Stimulated activated CD8-positive, alpha-beta memory T cell treated with anti-CD3 and anti-CD28 coated beads, Interleukin-15, amount 100 ng/mL, for 48 hours (primary cell): ENCODE data around the gene TMPRSS7.

Experiments used
- DNase-seq, 2 donors: peaks; one replicate each; pipeline ENCODE4 v3.0.0-alpha.2; 2020; ENCODE audit warnings: low read depth in 2 of 2

Gene TMPRSS7

GRCh38 chr3:112097378-112097777 is 62.8 kb downstream of the TMPRSS7 start:
- DNase-seq = peak in 1 of 2 donors; percentile 9

- DNase-seq = no peak
These were observed 67.4 kb downstream of the TMPRSS7 start for GRCh38 chr3:112101916-112102315.

DNA sequence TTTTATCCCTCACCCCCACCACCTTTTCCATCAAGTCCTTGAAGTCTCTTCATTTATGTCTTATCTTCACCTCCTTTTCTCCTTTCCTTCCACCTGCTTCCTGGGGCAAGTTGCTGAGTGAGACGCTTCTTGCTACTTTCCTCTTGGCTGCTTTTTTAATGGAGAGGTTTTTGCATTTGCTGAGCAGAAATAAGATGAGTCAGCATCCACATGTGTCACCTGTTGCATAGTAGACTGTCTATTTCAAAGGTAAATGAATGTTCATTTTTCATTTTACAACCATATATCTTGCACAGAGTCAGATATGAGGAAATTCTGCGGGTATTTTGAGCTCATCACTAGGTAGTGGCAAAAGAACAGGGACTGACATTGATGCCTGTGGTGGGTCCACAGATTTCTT is 70.2 kb downstream of the TMPRSS7 start:
- DNase-seq = no peak

GRCh38 chr3:112109322-112109721 is 74.8 kb downstream of the TMPRSS7 start:
- no peak for DNase-seq

GRCh38 chr3:112111785-112112402 is 77.4 kb downstream of the TMPRSS7 start:
- peak in 1 of 2 donors; percentile 39 for DNase-seq

DNA sequence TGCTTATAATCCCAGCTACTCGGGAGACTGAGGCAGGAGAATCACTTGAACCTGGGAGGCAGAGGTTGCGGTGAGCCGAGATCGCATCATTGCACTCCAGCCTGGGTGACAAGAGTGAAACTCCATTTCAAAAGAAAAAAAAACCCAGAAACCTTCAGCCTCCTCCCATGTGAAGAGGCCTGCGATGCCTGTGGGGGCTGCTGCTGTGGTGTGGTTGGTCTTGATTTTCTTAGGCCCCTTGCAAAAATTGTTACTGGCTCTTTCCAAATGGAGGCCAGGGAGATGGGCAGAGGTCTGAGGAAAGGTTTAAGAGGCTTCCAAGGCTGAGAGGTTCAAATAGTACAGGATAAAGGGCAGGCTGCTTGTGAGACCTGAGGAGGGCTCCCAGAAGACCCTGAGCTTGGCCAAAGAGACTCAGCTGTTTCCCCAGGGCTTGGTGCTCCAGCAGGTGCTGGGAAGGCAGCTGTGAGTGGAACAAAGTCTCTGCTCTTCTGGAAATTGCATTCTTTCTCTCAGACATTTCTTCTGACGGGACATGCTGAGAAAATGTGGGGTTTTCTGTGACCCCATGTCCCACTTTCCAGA is 80.1 kb downstream of the TMPRSS7 start:
- no peak for DNase-seq

DNA sequence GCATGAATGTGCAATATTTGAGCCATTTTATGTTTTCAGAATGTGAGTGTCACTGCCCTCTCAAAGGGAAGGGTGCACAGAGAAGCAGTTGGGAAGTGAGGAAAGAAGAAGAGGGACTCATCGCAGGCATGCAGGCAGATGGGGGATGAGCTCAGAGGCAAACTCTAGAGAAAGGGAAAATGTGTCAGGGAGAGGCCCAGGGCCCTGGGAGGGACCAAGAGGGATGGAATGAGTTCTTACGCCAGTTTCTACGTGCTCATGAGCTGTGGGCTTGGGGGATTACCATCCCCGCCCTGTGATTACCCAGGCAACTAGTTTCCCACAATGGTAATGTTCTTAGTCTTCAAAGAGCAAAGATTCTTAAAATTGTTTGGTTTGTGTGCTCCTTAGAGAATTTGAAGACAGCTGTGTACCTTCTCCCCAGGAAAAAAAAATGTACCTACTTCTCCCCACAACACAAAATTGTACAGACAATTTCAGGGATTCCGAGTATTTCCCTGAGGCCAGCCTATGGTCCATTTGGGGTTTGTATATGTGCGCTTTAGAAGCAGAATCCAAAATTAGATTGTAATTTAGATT is 80.7 kb downstream of the TMPRSS7 start:
- DNase-seq = no peak

DNA sequence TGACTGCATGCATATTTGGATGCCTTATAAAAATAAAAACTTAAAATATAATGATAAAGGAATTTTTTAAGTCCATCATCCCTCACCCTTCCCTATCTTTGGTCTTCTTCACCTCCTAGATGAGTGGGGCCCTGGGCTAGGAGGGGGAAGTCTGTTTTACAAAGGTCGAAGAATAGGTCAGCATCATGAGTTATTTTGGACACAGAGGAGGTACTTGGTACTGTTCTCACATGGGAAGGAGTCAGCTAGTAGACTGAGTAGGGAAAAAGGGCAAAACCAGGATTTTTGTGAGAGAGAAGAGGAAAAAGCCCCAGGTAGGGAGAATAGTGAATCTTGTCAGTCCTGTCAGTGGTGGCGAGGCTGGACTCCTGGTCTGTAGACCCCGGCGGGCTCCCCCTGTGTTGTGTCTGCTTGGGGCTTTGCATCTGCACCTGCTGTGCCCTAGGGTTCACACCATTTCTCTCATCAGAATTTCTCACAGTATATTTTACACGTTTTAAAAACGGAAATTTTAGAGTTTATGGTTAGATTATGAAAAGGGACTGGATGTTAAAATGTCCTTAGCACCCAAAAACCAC is 81.4 kb downstream of the TMPRSS7 start:
- DNase-seq = no peak

GRCh38 chr3:112116748-112117186 is 82.2 kb downstream of the TMPRSS7 start:
- DNase-seq = no peak

DNA sequence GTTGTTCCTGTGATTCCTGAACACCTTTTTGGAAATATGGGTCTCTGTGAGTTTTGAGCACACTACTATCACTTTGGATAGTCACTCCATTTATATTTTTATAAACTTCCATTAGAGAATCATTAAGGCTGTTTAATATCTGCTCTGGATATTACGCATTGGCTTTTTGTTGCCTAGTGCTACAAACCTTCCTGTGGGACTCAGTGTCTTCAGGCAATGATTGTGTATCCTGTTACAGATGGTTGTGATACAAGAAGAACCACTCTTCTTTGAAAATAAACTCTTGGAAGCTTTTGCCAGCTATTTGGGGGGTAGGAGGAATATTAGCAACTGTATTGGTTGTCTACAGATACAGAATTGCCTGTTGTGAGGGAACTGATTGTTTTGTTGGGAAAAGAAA is 82.9 kb downstream of the TMPRSS7 start:
- DNase-seq = no peak

GRCh38 chr3:112117841-112118571 is 83.5 kb downstream of the TMPRSS7 start:
- no peak for DNase-seq

GRCh38 chr3:112119962-112120836 is 85.7 kb downstream of the TMPRSS7 start:
- no peak for DNase-seq

- DNase-seq = no peak
These were observed 87.3 kb downstream of the TMPRSS7 start for GRCh38 chr3:112121577-112122547.

- DNase-seq = no peak
These were observed 88.3 kb downstream of the TMPRSS7 start for GRCh38 chr3:112122870-112123269.

GRCh38 chr3:112123548-112123947 is 89.0 kb downstream of the TMPRSS7 start:
- no peak for DNase-seq

DNA sequence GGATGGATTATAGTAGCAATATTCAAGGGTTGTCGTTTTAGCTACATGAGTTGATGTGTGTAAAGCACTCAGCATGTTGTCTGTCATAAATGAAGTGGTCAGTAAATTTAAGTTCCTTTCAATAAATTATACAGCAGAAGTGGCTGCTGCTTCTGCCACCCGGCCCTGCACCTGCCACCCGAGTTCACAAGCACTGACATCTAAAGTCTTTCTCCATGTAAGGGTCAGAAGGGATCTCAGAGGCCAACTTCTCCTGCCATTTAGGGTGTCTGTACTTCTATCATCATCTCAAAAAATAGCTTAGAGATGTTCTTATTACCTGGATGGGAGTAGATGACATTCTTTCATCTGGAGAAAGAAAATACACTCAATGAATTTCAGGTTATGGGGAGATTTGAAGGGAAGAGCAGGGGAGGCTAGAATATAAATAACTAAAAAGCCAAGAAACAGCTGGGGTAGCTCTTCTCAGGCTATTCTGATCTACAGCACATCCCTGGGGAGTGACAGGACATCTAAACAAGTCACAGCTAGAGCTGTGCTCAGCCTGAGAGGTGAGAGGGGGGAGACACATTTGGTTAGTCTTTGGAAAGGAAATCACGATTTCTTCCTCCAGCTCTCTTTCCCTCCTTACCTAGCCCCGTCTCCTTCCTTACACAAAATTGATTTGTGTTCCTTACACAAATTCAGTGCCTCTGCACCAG is 90.5 kb downstream of the TMPRSS7 start:
- no peak for DNase-seq

- DNase-seq = no peak
These were observed 92.0 kb downstream of the TMPRSS7 start for GRCh38 chr3:112126511-112126911.

DNA sequence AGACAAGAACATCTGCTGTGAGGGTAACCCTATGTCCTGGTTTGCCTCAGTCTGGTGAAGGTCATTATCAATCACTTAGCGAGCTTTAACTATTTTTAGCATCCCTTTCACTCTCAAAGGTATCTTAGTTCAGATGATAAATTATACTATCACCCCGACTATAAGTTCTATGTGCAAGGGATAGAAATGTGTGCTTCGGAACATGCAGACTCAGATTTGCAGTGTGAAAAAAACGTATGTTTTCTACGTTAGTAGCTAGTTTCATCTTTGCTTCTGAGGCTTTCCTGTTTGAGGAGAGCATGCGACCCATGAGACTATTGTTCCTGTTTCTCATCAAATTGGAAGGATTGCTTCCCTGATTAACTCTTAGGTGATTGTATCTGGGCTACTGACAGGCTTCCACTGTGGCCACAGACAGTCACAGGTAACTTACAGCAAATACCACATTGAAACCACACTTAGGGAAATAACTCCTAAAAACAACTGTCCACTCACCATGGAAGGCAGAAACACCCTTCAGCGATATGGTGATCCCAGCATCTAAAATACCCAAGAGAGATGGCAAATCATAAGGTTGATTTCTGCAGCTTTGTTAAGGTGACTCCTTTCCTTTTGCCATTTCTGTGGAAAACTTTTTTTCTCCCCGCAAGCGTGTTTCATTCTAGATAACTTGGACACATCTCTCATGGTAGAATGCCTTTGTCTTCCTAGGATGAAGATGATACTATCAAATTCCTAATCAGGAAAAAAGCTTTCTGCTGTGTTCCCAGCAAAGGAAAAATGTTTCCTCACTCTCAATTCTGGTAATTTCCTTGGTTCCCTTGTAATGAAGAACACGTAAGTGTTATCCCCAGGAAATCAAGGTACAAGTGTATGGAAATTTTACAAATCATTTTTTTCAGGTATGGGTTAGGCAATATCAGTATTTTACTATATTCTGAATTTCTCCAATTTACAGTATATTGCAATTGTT is 93.3 kb downstream of the TMPRSS7 start:
- DNase-seq = no peak
